ENCODE measurements around the gene EIPR1. TPM values are rescaled to one million over a fixed set of nuclear protein-coding genes. Genes with fewer than 3 reads are reported as not detected.

EIPR1 gene
- total RNA-seq, 1 experiment from 2014 or later: 22.8 TPM

DNA sequence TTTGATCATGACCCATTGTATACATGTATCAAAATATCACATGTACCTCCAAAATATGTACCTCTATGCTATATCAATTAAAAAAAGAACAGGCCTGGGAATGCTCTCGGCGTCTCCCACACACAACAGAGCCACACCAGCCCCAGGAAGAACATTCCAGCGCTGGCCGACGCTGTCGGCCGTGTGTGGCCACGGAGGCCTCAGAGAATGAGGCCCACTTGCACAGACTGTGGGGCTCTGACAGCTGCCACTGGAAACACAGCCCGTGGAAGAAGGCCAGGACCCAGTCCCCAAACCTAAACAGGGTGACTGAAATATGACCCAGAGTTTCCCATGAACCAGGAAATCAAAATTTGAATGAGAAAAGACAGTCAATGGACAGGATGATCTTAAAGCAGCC lies 69.7 kb downstream of the EIPR1 start:
- TF ChIP-seq PRRX2 (CRISPR knock-in tag; IDR thresholded peaks at IDR 0.05) (no peak), SMAD4 (CRISPR knock-in tag; IDR thresholded peaks at IDR 0.05) (no peak), NR2C2 (CRISPR knock-in tag; IDR thresholded peaks at IDR 0.05) (no peak)
- ATAC-seq: no peak
- H3K4me3 Mint-ChIP-seq: no peak overlapping the region
- no peaks in the 10 kb centered on the region; the same call in 1 of the 2 replicates for H3K36me3 Mint-ChIP-seq
- no peaks in the 10 kb centered on the region for H3K9me3 Mint-ChIP-seq
- CTCF ChIA-PET: no interaction called here
- DNase-seq (ENCODE audit: low spot score): no peak
- POLR2A ChIA-PET: no interaction called here
- H3K27me3 Mint-ChIP-seq (ENCODE audit: low read depth): no peaks in the 10 kb centered on the region
- no peak overlapping the region for H3K27ac Mint-ChIP-seq
- H3K4me1 Mint-ChIP-seq: peaks cover 31% of the 10 kb centered on the region

DNA sequence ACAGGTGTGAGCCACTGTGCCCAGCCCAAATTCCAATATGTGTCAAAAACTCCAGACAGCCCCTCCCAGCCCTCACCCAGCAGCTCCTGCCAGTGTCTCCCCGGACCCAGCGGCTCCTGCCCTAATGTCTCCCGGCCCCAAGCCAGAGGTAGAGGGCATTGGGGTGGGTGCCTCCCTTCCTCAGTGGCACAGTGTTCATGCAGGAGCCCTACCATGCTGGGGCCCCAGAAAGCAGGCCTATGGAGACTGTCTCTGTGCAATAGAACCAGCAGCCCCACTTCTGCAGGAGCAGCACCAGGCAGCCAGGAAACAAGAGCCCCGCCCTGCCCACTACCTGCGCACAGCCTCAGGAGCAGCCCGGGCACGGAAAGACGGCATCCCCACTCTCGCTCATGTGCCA lies 70.4 kb downstream of the EIPR1 start:
- Mint-ChIP-seq H3K9me3 (no peaks in the 10 kb centered on the region), H3K27ac (no peak overlapping the region), H3K4me3 (no peak overlapping the region), H3K4me1 (peaks cover 37% of the 10 kb centered on the region), H3K27me3 (ENCODE audit: low read depth) (no peaks in the 10 kb centered on the region), H3K36me3 (peaks cover 4% of the 10 kb centered on the region)
- ATAC-seq (no peak), DNase-seq (ENCODE audit: low spot score) (no peak)
- ChIA-PET CTCF (no interaction called here), POLR2A (no interaction called here)
- TF ChIP-seq, protein P1, sequence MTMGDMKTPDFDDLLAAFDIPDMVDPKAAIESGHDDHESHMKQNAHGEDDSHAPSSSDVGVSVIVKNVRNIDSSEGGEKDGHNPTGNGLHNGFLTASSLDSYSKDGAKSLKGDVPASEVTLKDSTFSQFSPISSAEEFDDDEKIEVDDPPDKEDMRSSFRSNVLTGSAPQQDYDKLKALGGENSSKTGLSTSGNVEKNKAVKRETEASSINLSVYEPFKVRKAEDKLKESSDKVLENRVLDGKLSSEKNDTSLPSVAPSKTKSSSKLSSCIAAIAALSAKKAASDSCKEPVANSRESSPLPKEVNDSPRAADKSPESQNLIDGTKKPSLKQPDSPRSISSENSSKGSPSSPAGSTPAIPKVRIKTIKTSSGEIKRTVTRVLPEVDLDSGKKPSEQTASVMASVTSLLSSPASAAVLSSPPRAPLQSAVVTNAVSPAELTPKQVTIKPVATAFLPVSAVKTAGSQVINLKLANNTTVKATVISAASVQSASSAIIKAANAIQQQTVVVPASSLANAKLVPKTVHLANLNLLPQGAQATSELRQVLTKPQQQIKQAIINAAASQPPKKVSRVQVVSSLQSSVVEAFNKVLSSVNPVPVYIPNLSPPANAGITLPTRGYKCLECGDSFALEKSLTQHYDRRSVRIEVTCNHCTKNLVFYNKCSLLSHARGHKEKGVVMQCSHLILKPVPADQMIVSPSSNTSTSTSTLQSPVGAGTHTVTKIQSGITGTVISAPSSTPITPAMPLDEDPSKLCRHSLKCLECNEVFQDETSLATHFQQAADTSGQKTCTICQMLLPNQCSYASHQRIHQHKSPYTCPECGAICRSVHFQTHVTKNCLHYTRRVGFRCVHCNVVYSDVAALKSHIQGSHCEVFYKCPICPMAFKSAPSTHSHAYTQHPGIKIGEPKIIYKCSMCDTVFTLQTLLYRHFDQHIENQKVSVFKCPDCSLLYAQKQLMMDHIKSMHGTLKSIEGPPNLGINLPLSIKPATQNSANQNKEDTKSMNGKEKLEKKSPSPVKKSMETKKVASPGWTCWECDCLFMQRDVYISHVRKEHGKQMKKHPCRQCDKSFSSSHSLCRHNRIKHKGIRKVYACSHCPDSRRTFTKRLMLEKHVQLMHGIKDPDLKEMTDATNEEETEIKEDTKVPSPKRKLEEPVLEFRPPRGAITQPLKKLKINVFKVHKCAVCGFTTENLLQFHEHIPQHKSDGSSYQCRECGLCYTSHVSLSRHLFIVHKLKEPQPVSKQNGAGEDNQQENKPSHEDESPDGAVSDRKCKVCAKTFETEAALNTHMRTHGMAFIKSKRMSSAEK (CRISPR knock-in tag; IDR thresholded peaks at IDR 0.05; ENCODE audit: borderline replicate concordance): no peak

DNA sequence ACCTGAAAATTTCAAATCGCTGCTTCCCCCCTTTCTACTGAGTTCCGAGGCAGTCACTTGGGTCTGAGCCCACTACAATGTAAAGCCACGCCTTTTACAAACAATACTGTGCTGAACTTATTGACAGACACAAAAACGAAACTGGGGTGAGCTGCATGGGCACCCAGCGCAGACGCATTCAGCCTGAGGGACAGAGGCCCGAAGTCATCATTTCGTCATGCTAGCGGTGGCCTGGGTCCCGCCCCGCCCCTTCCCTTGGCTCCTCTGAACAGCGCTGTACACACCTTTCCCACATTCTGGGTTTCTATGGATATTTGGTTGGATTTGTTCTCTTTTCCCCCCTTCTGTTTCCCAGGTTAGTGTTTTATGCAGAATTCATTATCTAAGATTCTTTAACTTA lies 71.7 kb downstream of the EIPR1 start:
- ATAC-seq (no peak), DNase-seq (ENCODE audit: low spot score) (no peak)
- Mint-ChIP-seq H3K27me3 (ENCODE audit: low read depth) (no peaks in the 10 kb centered on the region), H3K27ac (no peak overlapping the region), H3K4me1 (peaks cover 37% of the 10 kb centered on the region), H3K4me3 (no peak overlapping the region), H3K9me3 (no peaks in the 10 kb centered on the region), H3K36me3 (peaks cover 7% of the 10 kb centered on the region)
- TF ChIP-seq CREB1 (CRISPR knock-in tag; IDR thresholded peaks at IDR 0.05) (no peak), RORB (CRISPR knock-in tag; IDR thresholded peaks at IDR 0.05) (no peak), NR1H2 (CRISPR knock-in tag; IDR thresholded peaks at IDR 0.05) (no peak)
- TF ChIP-seq, protein P2, sequence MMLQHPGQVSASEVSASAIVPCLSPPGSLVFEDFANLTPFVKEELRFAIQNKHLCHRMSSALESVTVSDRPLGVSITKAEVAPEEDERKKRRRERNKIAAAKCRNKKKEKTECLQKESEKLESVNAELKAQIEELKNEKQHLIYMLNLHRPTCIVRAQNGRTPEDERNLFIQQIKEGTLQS (CRISPR knock-in tag; conservative IDR thresholded peaks at IDR 0.05): no peak
- TF ChIP-seq, protein P3, sequence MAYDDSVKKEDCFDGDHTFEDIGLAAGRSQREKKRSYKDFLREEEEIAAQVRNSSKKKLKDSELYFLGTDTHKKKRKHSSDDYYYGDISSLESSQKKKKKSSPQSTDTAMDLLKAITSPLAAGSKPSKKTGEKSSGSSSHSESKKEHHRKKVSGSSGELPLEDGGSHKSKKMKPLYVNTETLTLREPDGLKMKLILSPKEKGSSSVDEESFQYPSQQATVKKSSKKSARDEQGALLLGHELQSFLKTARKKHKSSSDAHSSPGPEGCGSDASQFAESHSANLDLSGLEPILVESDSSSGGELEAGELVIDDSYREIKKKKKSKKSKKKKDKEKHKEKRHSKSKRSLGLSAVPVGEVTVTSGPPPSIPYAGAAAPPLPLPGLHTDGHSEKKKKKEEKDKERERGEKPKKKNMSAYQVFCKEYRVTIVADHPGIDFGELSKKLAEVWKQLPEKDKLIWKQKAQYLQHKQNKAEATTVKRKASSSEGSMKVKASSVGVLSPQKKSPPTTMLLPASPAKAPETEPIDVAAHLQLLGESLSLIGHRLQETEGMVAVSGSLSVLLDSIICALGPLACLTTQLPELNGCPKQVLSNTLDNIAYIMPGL (CRISPR knock-in tag; IDR thresholded peaks at IDR 0.05): no peak
- TF ChIP-seq, protein P4, sequence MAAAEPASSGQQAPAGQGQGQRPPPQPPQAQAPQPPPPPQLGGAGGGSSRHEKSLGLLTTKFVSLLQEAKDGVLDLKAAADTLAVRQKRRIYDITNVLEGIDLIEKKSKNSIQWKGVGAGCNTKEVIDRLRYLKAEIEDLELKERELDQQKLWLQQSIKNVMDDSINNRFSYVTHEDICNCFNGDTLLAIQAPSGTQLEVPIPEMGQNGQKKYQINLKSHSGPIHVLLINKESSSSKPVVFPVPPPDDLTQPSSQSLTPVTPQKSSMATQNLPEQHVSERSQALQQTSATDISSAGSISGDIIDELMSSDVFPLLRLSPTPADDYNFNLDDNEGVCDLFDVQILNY (CRISPR knock-in tag; IDR thresholded peaks at IDR 0.05): no peak
- ChIA-PET CTCF (no interaction called here), POLR2A (no interaction called here)

DNA sequence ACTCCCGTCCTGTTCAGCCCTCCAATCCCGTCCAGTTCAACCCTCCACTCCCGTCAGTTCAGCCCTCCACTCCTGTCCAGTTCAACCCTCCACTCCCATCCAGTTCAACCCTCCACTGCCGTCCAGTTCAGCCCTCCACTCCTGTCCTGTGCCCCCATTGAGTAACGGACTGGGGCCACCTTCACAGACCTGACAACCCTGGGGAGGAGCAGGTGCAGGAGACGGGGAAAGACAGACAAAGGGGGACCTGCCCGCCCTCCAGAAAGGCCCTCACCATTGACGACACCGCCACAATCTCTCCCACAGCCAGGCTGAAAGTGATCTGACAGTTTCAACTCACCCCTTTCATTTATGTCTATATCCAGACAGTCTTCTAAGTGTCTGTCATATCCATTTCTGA lies 72.2 kb downstream of the EIPR1 start:
- Mint-ChIP-seq H3K4me1 (peaks cover 40% of the 10 kb centered on the region), H3K9me3 (no peaks in the 10 kb centered on the region), H3K4me3 (no peak overlapping the region), H3K36me3 (peaks cover 7% of the 10 kb centered on the region), H3K27me3 (ENCODE audit: low read depth) (no peaks in the 10 kb centered on the region), H3K27ac (no peak overlapping the region)
- CTCF ChIA-PET: no interaction called here
- no peak for DNase-seq (ENCODE audit: low spot score)
- POLR2A ChIA-PET: no interaction called here
- ATAC-seq: no peak
- TF ChIP-seq, protein P5, sequence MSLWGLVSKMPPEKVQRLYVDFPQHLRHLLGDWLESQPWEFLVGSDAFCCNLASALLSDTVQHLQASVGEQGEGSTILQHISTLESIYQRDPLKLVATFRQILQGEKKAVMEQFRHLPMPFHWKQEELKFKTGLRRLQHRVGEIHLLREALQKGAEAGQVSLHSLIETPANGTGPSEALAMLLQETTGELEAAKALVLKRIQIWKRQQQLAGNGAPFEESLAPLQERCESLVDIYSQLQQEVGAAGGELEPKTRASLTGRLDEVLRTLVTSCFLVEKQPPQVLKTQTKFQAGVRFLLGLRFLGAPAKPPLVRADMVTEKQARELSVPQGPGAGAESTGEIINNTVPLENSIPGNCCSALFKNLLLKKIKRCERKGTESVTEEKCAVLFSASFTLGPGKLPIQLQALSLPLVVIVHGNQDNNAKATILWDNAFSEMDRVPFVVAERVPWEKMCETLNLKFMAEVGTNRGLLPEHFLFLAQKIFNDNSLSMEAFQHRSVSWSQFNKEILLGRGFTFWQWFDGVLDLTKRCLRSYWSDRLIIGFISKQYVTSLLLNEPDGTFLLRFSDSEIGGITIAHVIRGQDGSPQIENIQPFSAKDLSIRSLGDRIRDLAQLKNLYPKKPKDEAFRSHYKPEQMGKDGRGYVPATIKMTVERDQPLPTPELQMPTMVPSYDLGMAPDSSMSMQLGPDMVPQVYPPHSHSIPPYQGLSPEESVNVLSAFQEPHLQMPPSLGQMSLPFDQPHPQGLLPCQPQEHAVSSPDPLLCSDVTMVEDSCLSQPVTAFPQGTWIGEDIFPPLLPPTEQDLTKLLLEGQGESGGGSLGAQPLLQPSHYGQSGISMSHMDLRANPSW (CRISPR knock-in tag; conservative IDR thresholded peaks at IDR 0.05; ENCODE audit: low read depth): no peak
- TF ChIP-seq ZNF671 (CRISPR knock-in tag; IDR thresholded peaks at IDR 0.05) (no peak), ZNF219 (CRISPR knock-in tag; IDR thresholded peaks at IDR 0.05; ENCODE audit: borderline replicate concordance) (no peak), SOX15 (CRISPR knock-in tag; IDR thresholded peaks at IDR 0.05) (no peak), TEAD4 (CRISPR knock-in tag; IDR thresholded peaks at IDR 0.05) (no peak), ELF4 (CRISPR knock-in tag; IDR thresholded peaks at IDR 0.05; ENCODE audit: low read depth) (no peak), OVOL2 (CRISPR knock-in tag; IDR thresholded peaks at IDR 0.05; ENCODE audit: borderline replicate concordance) (no peak), ESRRA (CRISPR knock-in tag; IDR thresholded peaks at IDR 0.05; ENCODE audit: borderline replicate concordance) (no peak)
- TF ChIP-seq, protein P4 (CRISPR knock-in tag; IDR thresholded peaks at IDR 0.05): no peak
- TF ChIP-seq, protein P2 (CRISPR knock-in tag; conservative IDR thresholded peaks at IDR 0.05): no peak
- TF ChIP-seq, protein P6, sequence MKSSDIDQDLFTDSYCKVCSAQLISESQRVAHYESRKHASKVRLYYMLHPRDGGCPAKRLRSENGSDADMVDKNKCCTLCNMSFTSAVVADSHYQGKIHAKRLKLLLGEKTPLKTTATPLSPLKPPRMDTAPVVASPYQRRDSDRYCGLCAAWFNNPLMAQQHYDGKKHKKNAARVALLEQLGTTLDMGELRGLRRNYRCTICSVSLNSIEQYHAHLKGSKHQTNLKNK (CRISPR knock-in tag; IDR thresholded peaks at IDR 0.05): no peak
